D721Med (cell line): ENCODE measurements around the gene GLB1L.

Source experiments
- DNase-seq: peaks from one replicate; pipeline ENCODE4 v3.0.0; 2011; ENCODE audit warnings: low spot score; ENCODE audit not compliant: insufficient read length
- FAIRE-seq: peaks from 2 replicates; lab custom pipeline; 2011; peaks lifted over from hg19 to GRCh38; lab: Jason Lieb, UNC
- TF ChIP-seq, protein P1 (sequence below): IDR thresholded peaks from 2 replicates; pipeline ENCODE4 v1.5.1; 2012; ENCODE audit warnings: mild to moderate bottlenecking, control low read depth; ENCODE audit not compliant: insufficient read depth; ENCODE audit errors: missing control alignments

Gene GLB1L

DNA sequence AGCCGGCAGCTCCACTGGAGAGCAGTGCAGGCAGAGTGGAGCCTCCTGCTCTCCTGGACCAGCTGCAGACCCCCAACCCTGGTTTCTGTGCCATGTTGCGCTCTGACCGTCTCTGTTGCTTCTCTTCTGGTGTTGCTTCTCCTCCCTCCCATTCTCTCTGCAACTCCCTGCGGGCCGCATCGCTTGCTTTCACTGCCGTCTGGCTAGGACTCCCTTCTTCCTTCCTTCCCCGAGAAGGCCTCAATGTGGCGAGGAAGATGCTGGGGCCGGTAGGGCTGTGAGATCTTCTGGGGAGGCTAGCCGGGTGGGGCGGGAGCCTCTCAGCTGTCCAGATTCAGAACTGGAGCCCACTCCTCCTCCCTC is 40.1 kb upstream of the GLB1L start:
- TF ChIP-seq, protein P1, sequence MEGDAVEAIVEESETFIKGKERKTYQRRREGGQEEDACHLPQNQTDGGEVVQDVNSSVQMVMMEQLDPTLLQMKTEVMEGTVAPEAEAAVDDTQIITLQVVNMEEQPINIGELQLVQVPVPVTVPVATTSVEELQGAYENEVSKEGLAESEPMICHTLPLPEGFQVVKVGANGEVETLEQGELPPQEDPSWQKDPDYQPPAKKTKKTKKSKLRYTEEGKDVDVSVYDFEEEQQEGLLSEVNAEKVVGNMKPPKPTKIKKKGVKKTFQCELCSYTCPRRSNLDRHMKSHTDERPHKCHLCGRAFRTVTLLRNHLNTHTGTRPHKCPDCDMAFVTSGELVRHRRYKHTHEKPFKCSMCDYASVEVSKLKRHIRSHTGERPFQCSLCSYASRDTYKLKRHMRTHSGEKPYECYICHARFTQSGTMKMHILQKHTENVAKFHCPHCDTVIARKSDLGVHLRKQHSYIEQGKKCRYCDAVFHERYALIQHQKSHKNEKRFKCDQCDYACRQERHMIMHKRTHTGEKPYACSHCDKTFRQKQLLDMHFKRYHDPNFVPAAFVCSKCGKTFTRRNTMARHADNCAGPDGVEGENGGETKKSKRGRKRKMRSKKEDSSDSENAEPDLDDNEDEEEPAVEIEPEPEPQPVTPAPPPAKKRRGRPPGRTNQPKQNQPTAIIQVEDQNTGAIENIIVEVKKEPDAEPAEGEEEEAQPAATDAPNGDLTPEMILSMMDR: no peak
- DNase-seq (no peak), FAIRE-seq (no peak)

DNA sequence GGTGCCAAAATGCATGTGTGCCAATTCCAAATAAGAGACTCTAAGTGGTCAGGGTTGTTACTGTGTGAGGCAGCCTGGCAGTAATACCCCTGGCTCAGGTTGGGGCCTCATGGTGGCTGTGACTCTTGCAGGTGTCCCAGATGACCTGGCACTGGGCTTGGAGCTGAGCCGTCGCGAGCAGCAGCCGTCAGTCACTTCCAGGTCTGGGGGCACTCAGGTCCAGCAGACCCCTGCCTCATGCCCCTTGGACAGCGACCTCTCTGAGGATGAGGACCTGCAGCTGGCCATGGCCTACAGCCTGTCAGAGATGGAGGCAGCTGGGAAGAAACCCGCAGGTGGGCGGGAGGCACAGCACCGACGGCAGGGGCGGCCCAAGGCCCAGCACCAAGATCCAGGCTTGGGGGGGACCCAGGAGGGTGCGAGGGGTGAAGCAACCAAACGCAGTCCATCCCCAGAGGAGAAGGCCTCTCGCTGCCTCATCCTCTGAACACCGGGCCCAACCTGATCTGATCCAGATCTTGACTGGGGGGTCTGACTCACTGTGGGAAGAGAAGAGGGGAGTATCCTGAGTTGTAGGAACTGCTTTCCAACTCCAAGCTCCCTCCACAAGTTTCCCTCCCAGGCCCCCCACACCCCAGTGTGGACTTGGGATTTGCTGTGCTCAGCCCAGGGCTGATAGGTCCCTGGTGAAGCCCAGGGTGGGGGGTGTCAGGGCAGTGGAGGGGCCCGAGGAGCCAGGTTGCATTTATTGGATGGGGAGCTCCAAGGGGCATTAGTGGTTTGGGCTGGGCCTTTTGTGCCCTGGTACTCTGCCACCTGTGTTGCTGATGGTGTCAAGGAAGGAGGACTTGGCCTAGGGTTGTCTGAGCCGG is 39.5 kb upstream of the GLB1L start:
- no peak for FAIRE-seq
- TF ChIP-seq, protein P1: no peak
- DNase-seq: no peak

DNA sequence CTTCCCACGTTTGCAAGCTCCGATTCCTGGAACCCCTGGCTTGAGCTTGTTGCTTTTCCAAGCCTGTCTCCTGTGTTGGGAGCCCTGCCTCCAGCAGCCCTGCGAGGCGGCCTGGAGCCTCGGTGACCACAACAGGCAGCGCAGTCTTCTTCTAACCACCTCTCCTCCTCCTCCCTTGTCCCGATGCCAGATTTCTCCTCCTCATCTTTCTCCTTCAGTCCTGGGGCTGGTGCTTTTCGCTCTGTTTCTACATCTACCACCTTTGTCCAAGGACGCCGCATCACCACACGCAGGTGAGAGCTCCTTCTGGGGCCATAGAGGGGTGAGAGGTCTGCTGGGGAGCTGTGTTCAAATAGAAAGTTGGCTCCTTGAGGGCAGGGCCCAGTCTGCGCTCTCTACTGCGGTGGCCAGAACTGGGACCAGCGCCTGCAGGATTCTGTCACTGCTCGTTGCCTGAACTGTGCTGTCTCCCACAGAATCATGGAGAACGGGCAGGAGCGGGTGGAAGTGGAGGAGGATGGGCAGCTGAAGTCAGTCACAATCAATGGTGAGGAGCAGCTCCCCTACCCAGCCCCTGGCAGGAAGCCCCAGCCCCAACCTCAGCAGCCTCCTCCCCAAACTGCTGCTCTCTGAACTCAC is 37.8 kb upstream of the GLB1L start:
- TF ChIP-seq, protein P1: no peak
- FAIRE-seq: no peak
- DNase-seq: no peak

DNA sequence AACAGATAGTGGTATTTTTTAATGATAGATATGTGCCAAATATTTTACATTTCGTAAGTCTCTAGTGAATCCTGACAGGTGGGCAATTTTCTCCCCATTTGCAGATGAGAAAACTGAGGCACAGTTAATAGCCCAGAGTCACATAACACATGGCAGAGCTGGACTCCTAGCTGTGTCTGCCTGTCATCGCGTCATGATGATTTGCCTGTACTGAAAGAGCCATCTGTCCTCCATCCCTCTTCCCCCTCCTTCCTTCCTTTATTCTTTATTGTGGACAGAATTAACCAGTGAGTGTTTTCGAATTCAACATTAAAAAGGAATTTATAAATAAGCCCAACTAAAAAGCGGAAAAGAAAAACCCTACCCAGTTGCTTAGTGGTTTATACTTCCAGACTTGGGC is 37.1 kb upstream of the GLB1L start:
- no peak for DNase-seq
- TF ChIP-seq, protein P1: no peak
- no peak for FAIRE-seq

DNA sequence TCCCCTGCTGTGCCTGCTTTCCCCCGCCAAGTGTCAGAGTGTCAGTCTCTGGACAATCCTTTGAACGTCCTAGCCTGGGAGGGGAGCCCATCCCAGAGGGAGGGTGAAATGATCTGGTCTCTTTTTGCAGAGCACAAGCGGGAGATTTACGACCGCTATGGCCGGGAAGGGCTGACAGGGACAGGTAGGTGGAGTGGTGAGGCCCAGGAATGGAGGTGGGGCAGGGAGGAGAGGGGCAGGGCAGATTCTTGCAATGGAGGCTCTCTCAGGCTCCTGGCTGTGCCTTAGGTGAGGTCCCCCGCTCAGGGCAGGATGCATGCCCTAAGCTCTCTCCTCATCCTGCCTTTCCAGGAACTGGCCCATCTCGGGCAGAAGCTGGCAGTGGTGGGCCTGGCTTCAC is 36.3 kb upstream of the GLB1L start:
- no peak for DNase-seq
- TF ChIP-seq, protein P1: no peak
- FAIRE-seq: no peak

DNA sequence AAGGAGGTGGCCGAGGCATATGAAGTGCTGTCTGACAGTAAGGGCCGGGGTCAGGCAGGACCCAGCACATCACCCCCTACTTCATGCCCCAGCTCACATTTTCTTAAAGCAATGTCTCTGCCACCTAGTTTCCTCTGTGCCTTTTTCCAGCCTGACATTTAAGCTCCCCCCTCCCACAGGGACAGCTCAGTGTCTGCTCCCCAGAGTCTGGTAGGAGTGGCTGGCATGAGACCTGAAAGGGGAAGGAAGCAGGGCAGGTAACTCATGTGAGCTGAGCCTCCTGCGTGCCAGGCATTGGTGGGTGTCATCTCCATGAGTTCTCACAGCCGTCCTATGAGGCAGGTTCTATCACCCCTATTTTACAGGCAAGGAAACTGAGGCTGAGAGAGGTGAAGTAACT is 35.4 kb upstream of the GLB1L start:
- DNase-seq (no peak), FAIRE-seq (no peak)
- TF ChIP-seq, protein P1: no peak

DNA sequence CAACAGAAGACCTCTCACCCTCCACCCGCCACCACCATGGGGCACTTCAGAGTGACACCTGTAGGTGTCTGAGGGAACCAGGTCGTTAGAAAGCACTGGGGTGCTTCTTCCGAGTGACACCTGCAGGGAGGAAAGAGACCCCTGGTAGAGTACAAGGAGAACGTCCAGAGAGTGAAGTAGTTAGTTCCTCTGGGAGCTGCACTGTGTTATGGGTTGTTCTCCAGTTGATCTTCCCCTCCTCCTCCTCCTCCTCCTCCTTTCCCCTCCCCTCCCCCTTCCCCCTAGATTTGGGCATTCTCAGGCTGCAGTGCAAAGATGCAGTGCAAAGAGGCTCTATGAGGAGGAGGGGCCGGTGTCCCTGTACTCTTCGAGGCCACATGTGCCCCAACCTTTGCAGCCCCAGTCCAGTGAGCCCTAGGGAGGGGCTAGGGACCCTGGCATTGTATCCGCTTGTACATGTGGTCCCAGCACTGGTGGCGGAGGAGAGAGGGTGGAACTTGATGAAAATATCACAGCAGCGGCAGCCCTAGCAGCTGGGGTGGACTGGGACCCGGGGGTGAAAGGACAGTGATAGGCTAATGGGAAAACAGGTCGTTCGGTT is 34.8 kb upstream of the GLB1L start:
- FAIRE-seq: no peak
- TF ChIP-seq, protein P1: no peak

More for the DNA sequence above, 34.8 kb upstream of the GLB1L start:
- DNase-seq: no peak
